ENCODE measurements around the gene PNKD. TPM values are rescaled to one million over a fixed set of nuclear protein-coding genes. Genes with fewer than 3 reads are reported as not detected.

PNKD gene
- total RNA-seq, 2 experiments from 2014 or later, result 66.3 to 74.5 TPM

- H4K20me1 ChIP-seq (ENCODE audit: insufficient read depth, low read length), result no peaks in the 10 kb centered on the region
- H3K36me3 ChIP-seq (ENCODE audit: insufficient read depth, low read length), result peaks cover 63% of the 10 kb centered on the region
These were observed 11.1 kb downstream of the PNKD start for GRCh38 chr2:218281449-218281848.

GRCh38 chr2:218282173-218282991, 12.1 kb downstream of the PNKD start:
- Histone ChIP-seq H3K36me3 (ENCODE audit: insufficient read depth, low read length) (peaks cover 54% of the 10 kb centered on the region), H3K9me2 (ENCODE audit: insufficient read depth, low read length) (no peaks in the 10 kb centered on the region), H3K4me3 (ENCODE audit: low read depth, low read length, poor library complexity, severe bottlenecking) (no peak overlapping the region), H3K27ac (ENCODE audit: low read depth, low read length, poor library complexity, severe bottlenecking) (no peak overlapping the region), H2AFZ (ENCODE audit: low read length) (no peak overlapping the region), H3K4me1 (ENCODE audit: insufficient read depth, low read length, poor library complexity, severe bottlenecking) (peaks cover 26% of the 10 kb centered on the region), H3K9me3 (ENCODE audit: low read length) (no peaks in the 10 kb centered on the region), H3K4me2 (ENCODE audit: low read length) (no peak overlapping the region), H4K20me1 (ENCODE audit: insufficient read depth, low read length) (no peaks in the 10 kb centered on the region), H3K79me2 (ENCODE audit: insufficient read depth, low read depth, low read length) (peaks cover 27% of the 10 kb centered on the region; the same call in 1 of the 2 replicates)
- no TSS peak for BruUV-seq (replicated peaks)
- ChIA-PET CTCF (ENCODE audit: unreplicated experiment) (interaction anchor here (0.6 to 1.0 kb wide), 2 partner anchors 9 to 80 kb away, joined by 3 read pairs; no protein-coding TSS in a partner anchor), POLR2A (interaction anchor here (1.4 kb wide), 1 partner anchor 10 kb away, joined by 6 read pairs; no protein-coding TSS in a partner anchor)
- intact Hi-C loops (cut with micrococcal nuclease; ENCODE audit: unreplicated experiment), result no loop called here
- TF ChIP-seq EZH2phosphoT487 (IDR thresholded peaks at IDR 0.05; ENCODE audit: borderline replicate concordance, low read depth, low read length) (no peak), CTCF (conservative IDR thresholded peaks at IDR 0.05; ENCODE audit: low read length) (no peak)
- DNase-seq (ENCODE audit: low spot score), result no peak

More at GRCh38 chr2:218281449-218281848, 11.1 kb downstream of the PNKD start:
- no peak overlapping the region for H3K4me2 ChIP-seq (ENCODE audit: low read length)
- BruUV-seq (replicated peaks), result no TSS peak
- no peaks in the 10 kb centered on the region for H3K9me3 ChIP-seq (ENCODE audit: low read length)
- no peak overlapping the region for H3K4me3 ChIP-seq (ENCODE audit: low read depth, low read length, poor library complexity, severe bottlenecking)
- H3K4me1 ChIP-seq (ENCODE audit: insufficient read depth, low read length, poor library complexity, severe bottlenecking), result peaks cover 17% of the 10 kb centered on the region
- intact Hi-C loops (cut with micrococcal nuclease; ENCODE audit: unreplicated experiment), result no loop called here
- H3K79me2 ChIP-seq (ENCODE audit: insufficient read depth, low read depth, low read length), result peaks cover 20% of the 10 kb centered on the region; the same call in 1 of the 2 replicates
- no peak for DNase-seq (ENCODE audit: low spot score)
- H3K9me2 ChIP-seq (ENCODE audit: insufficient read depth, low read length), result no peaks in the 10 kb centered on the region
- H3K27ac ChIP-seq (ENCODE audit: low read depth, low read length, poor library complexity, severe bottlenecking), result no peak overlapping the region
- no peak overlapping the region for H2AFZ ChIP-seq (ENCODE audit: low read length)
- TF ChIP-seq EZH2phosphoT487 (IDR thresholded peaks at IDR 0.05; ENCODE audit: borderline replicate concordance, low read depth, low read length) (no peak), CTCF (conservative IDR thresholded peaks at IDR 0.05; ENCODE audit: low read length) (no peak)
- CTCF ChIA-PET (ENCODE audit: unreplicated experiment), result interaction anchor here (0.6 kb wide), 1 partner anchor 81 kb away, joined by 3 read pairs; no protein-coding TSS in a partner anchor
- POLR2A ChIA-PET, result interaction anchor here (0.8 kb wide), 1 partner anchor 60 kb away, joined by 3 read pairs; no protein-coding TSS in a partner anchor
